Measurements from ENCODE around the gene PCYT2. TPM values are rescaled to one million over a fixed set of nuclear protein-coding genes. Genes with fewer than 3 reads are reported as not detected.

The PCYT2 gene
- total and polyA plus RNA-seq, 10 of the 15 experiments (the other 5 are each of a cell fraction or from before 2014, with no cell fraction given) = 0.63 to 72.0 (median 45.0) TPM

- TF ChIP-seq ZBTB40 (IDR thresholded peaks at IDR 0.05; ENCODE audit: borderline replicate concordance) (no peak), RELB (IDR thresholded peaks at IDR 0.05; ENCODE audit: low read depth) (no peak), MTA3 (IDR thresholded peaks at IDR 0.05; ENCODE audit: borderline replicate concordance, low read length) (peak; percentile 92; the same call in 1 of the 2 replicates), PBX3 (IDR thresholded peaks at IDR 0.05; ENCODE audit: insufficient replicate concordance, low read depth, low read length) (peak; percentile 13), MYB (IDR thresholded peaks at IDR 0.05; ENCODE audit: borderline replicate concordance, low read depth, low read length) (no peak), CBX5 (IDR thresholded peaks at IDR 0.05; ENCODE audit: low read depth) (no peak), ATF2 (IDR thresholded peaks at IDR 0.05; ENCODE audit: low read length) (peak; percentile 56), SIN3A (IDR thresholded peaks at IDR 0.05; ENCODE audit: low read depth, low read length) (no peak), CBFB (IDR thresholded peaks at IDR 0.05; ENCODE audit: low read depth) (no peak; the same call in 1 of the 2 replicates), SKIL (IDR thresholded peaks at IDR 0.05; ENCODE audit: low read depth, poor library complexity, severe bottlenecking) (no peak), PAX8 (IDR thresholded peaks at IDR 0.05) (no peak), YBX1 (IDR thresholded peaks at IDR 0.05) (no peak), FOXK2 (IDR thresholded peaks at IDR 0.05) (no peak), E2F8 (IDR thresholded peaks at IDR 0.05; ENCODE audit: low read depth, partially characterized antibody) (no peak)
Measured at GRCh38 chr17:81865733-81866439, 45.3 kb downstream of the PCYT2 start (continued).

Data from GM12878 (cell line).